Keratinocyte (primary cell): ENCODE data around the gene NUDT14.

Experiments used
- EZH2 ChIP-seq: IDR thresholded peaks from one replicate; pipeline ENCODE4 v1.6.1; 2012; ENCODE audit warnings: inconsistent platforms, mild to moderate bottlenecking, low read length, moderate library complexity
- TF ChIP-seq, protein P1 (sequence below), 3 experiments: IDR thresholded peaks in 1 of 3; conservative IDR thresholded peaks in 1 of 3; optimal IDR thresholded peaks in 1 of 3; 2 replicates in 2 of 3; 3 replicates in 1 of 3; pipeline versions ENCODE3 to v1.5.1; 2011; ENCODE audit warnings: low read length in 3 of 3, mild to moderate bottlenecking in 3 of 3, moderate library complexity in 2 of 3, control low read depth in 1 of 3, inconsistent platforms in 1 of 3; ENCODE audit not compliant: insufficient read depth in 2 of 3; ENCODE audit errors: extremely low read depth in 1 of 3

DNA sequence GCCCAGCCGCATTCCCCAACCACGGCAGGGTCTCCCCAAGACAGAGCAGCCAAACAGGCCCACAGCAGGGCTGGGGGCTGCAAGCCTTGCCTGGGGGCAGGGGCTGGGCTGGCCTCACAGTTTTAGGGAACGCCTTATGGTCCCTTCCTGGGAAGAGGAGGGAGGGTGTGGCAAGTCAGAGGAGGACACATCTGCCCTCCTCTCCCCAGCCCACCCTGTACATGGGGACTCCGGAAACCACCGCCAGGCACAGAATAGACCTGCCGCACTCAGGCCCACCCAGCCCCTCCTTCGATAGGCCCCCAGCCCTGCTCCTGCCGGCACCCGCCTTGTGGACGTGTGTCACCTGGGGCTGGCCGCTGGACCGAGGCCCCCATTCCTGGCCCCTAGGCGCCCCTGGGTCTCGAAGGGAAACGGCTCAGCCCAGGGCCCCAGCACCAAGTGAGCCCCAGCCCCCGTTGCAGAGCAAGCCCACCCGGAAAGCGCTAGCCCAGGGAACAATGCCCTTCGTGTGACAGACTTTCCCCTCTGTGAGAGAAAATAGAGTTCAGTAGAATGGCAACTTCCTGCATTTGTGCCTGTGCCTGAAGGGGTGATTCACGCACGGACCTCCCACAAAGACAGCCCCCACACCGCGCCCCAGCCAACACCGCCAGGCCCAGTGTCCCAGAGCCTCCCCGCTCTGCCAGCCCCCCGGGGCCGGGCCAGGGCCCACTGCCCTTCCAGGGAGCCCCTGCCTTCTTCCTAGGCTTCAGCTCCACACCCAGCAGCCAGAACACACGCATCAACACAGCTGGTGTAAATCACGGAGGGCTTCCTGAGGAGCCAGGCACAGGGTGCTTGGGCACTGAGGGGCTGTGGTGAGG lies 12.0 kb upstream of the NUDT14 start:
- TF ChIP-seq, protein P1, sequence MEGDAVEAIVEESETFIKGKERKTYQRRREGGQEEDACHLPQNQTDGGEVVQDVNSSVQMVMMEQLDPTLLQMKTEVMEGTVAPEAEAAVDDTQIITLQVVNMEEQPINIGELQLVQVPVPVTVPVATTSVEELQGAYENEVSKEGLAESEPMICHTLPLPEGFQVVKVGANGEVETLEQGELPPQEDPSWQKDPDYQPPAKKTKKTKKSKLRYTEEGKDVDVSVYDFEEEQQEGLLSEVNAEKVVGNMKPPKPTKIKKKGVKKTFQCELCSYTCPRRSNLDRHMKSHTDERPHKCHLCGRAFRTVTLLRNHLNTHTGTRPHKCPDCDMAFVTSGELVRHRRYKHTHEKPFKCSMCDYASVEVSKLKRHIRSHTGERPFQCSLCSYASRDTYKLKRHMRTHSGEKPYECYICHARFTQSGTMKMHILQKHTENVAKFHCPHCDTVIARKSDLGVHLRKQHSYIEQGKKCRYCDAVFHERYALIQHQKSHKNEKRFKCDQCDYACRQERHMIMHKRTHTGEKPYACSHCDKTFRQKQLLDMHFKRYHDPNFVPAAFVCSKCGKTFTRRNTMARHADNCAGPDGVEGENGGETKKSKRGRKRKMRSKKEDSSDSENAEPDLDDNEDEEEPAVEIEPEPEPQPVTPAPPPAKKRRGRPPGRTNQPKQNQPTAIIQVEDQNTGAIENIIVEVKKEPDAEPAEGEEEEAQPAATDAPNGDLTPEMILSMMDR (optimal IDR thresholded peaks at IDR 0.05 in 1 of 3, IDR thresholded peaks at IDR 0.05 in 1 of 3, conservative IDR thresholded peaks at IDR 0.05 in 1 of 3; ENCODE audit: extremely low read depth in 1 of 3, insufficient read depth in 2 of 3, low read length in 3 of 3), result no peak
- TF ChIP-seq EZH2, result no peak
